GM23338 (cell line): ENCODE measurements around the gene NUDT4. TPM values are rescaled to one million over a fixed set of nuclear protein-coding genes. Genes with fewer than 3 reads are reported as not detected.

Experiments used
- ATAC-seq: fragments of 200-7000 bp; cut with Tn5 transposase; 3 replicates; pipeline ENCODE4 v1.9.1; 2020
- DNase-seq: peaks from one replicate; pipeline ENCODE4 v3.0.0-alpha.2; 2015; ENCODE audit warnings: low spot score
- H2AFZ ChIP-seq: fragments of 200-600 bp; sonication (generic); 2 replicates; pipeline ENCODE4 v1.8.0; 2016; ENCODE audit warnings: antibody characterized with exemption, mild to moderate bottlenecking, moderate library complexity
- H3F3A ChIP-seq: fragments of 200-600 bp; sonication (generic); replicated peaks from 2 replicates; pipeline ENCODE4 v1.8.0; 2017; ENCODE audit warnings: antibody characterized with exemption, mixed run types, low read depth
- H3K27ac ChIP-seq: fragments of 200-600 bp; sonication (generic); 2 replicates; pipeline ENCODE4 v1.6.1; 2016; ENCODE audit warnings: low read depth
- H3K27me3 ChIP-seq: fragments of 200-600 bp; sonication (generic); 2 replicates; pipeline ENCODE4 v1.8.0; 2016; ENCODE audit warnings: mild to moderate bottlenecking, mixed run types, moderate library complexity; ENCODE audit not compliant: insufficient read depth
- H3K36me3 ChIP-seq: fragments of 200-600 bp; sonication (generic); 2 replicates; pipeline ENCODE4 v1.8.0; 2016; ENCODE audit warnings: mild to moderate bottlenecking; ENCODE audit not compliant: insufficient read depth
- H3K4me1 ChIP-seq: fragments of 200-600 bp; sonication (generic); 2 replicates; pipeline ENCODE4 v1.8.0; 2016; ENCODE audit warnings: mild to moderate bottlenecking, moderate library complexity; ENCODE audit not compliant: insufficient read depth
- H3K4me2 ChIP-seq: fragments of 200-600 bp; sonication (generic); 2 replicates; pipeline ENCODE4 v1.7.1; 2017; ENCODE audit warnings: mixed run types
- H3K4me3 ChIP-seq: fragments of 200-600 bp; sonication (generic); 2 replicates; pipeline ENCODE4 v1.6.1; 2016; ENCODE audit warnings: mixed run types
- H3K79me2 ChIP-seq: fragments of 200-600 bp; sonication (generic); replicated peaks from 2 replicates; pipeline ENCODE4 v1.8.0; 2017; ENCODE audit warnings: mild to moderate bottlenecking; ENCODE audit not compliant: insufficient read depth
- H3K9me2 ChIP-seq: fragments of 200-600 bp; sonication (generic); 2 replicates; pipeline ENCODE4 v1.8.0; 2017; ENCODE audit not compliant: insufficient read depth
- H4K20me1 ChIP-seq: fragments of 200-600 bp; sonication (generic); replicated peaks from 2 replicates; pipeline ENCODE4 v1.8.0; 2017; ENCODE audit warnings: mild to moderate bottlenecking; ENCODE audit not compliant: insufficient read depth
- H3K27ac Mint-ChIP-seq: 2 replicates; pipeline ENCODE4 v1.8.0; 2020; ENCODE audit warnings: inconsistent platforms, mild to moderate bottlenecking, moderate library complexity, mixed read lengths
- H3K27me3 Mint-ChIP-seq: 3 replicates; pipeline ENCODE4 v1.8.0; 2022; ENCODE audit warnings: low read depth, mild to moderate bottlenecking, moderate library complexity, mixed read lengths, inconsistent platforms; ENCODE audit not compliant: insufficient read depth, poor library complexity
- H3K36me3 Mint-ChIP-seq: 3 replicates; pipeline ENCODE4 v1.8.0; 2021; ENCODE audit warnings: low read depth, mild to moderate bottlenecking, inconsistent platforms, moderate library complexity, mixed read lengths
- H3K4me1 Mint-ChIP-seq: 3 replicates; pipeline ENCODE4 v1.8.0; 2020; ENCODE audit warnings: mild to moderate bottlenecking, inconsistent platforms, mixed read lengths
- H3K4me3 Mint-ChIP-seq: 3 replicates; pipeline ENCODE4 v1.8.0; 2021; ENCODE audit warnings: moderate library complexity, mild to moderate bottlenecking, inconsistent platforms, mixed read lengths
- H3K9me3 Mint-ChIP-seq: 3 replicates; pipeline ENCODE4 v1.8.0; 2020; ENCODE audit warnings: moderate library complexity, mild to moderate bottlenecking, inconsistent platforms, mixed read lengths
- CREB1 ChIP-seq: fragments of 250-450 bp; sonication (Bioruptor Pico); IDR thresholded peaks from 2 replicates; pipeline ENCODE4 v1.5.0; 2020; ENCODE audit warnings: low read depth, mild to moderate bottlenecking, moderate library complexity
- JUNB ChIP-seq: IDR thresholded peaks from one replicate; pipeline ENCODE4 v1.6.1; 2016; ENCODE audit warnings: antibody characterized with exemption; ENCODE audit not compliant: unreplicated experiment
- STAT1 ChIP-seq: IDR thresholded peaks from one replicate; pipeline ENCODE4 v1.6.1; 2016; ENCODE audit warnings: antibody characterized with exemption; ENCODE audit not compliant: unreplicated experiment
- ZNF114 ChIP-seq: fragments of 250-450 bp; sonication (Bioruptor Pico); IDR thresholded peaks from 2 replicates; pipeline ENCODE4 v1.5.0; 2020; ENCODE audit warnings: mild to moderate bottlenecking, moderate library complexity
- ZNF331 ChIP-seq: fragments of 250-450 bp; sonication (Bioruptor Pico); IDR thresholded peaks from 2 replicates; pipeline ENCODE4 v1.5.0; 2020; ENCODE audit warnings: low read depth, mild to moderate bottlenecking, moderate library complexity
- polyA plus RNA-seq: library from polyadenylated mRNA; unstranded; fragments of >200 nt; fragmentation: Nextera tagmentation; extraction: Ambion mirVana; gene quantifications from 2 replicates; pipeline ENCODE4 v1.2.1, GENCODE V29; 2016
- total RNA-seq: library from RNA; depleted of rRNA; stranded (reverse); fragments of >200 nt; shearing (Covaris generic); gene quantifications from 2 replicates; pipeline ENCODE4 v1.2.3, GENCODE V29; 2014
- TF ChIP-seq, protein P1 (sequence below): IDR thresholded peaks from 2 replicates; pipeline ENCODE4 v1.6.1; 2016; ENCODE audit warnings: antibody characterized with exemption
- TF ChIP-seq, protein P2 (sequence below): IDR thresholded peaks from one replicate; pipeline ENCODE4 v1.6.1; 2018; ENCODE audit warnings: antibody characterized with exemption; ENCODE audit not compliant: unreplicated experiment
- TF ChIP-seq, protein P3 (sequence below), 2 experiments: fragments of 200-600 bp in 1 of 2; sonication (generic) in 1 of 2; conservative IDR thresholded peaks; 2 replicates each; pipeline versions ENCODE4 v1.5.1 to v1.6.1; 2016 to 2017; ENCODE audit warnings: antibody characterized with exemption in 2 of 2, low read depth in 2 of 2, mild to moderate bottlenecking in 2 of 2, moderate library complexity in 1 of 2

The NUDT4 gene
- total and polyA plus RNA-seq, 2 experiments from 2014 or later, result 32.3 to 67.2 TPM

DNA sequence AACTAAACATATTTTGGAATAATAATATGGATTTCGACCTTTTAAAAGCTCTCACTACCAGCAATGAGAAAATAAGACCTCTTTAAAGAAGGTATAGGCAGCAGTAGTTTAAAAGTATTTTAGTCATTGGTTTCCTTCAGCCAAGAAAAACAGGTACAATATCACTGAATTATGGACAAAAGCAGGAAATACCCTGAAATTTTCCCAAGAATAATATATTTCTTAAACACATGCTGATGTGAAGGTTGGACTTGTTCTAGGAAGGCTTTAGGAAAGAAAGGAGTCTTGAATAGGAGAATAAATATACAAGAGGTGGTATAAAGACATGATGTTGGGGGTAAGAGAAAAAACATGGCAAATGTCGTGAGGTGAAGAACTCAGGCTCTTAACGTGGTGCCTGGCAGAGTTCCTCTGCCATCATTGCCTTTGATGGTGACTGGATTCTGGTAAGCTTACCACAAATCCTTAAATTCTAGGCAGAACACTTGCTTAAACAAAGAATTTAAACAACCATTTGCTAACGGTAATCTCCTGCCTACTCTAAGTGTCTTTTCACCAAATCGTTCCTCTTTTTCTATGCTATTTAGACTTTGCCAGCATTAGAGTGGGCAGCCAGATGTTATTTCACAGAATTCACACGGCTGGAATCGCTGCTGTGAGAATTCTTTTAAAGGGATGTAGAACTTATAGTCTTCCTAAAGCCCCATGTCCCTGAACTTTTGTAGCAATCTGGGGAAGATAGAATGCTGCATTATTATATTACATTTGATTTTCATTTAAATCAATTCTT lies 11.9 kb upstream of the NUDT4 start:
- no peak overlapping the region for H3K4me3 ChIP-seq
- H3K4me1 ChIP-seq, result peaks cover 20% of the 10 kb centered on the region
- ATAC-seq (no peak), DNase-seq (no peak)
- H3F3A ChIP-seq, result no peaks in the 10 kb centered on the region
- H3K4me1 Mint-ChIP-seq, result peaks cover 17% of the 10 kb centered on the region
- H3K4me3 Mint-ChIP-seq, result no peak overlapping the region
- H4K20me1 ChIP-seq, result no peaks in the 10 kb centered on the region
- TF ChIP-seq ZNF114 (CRISPR knock-in tag) (no peak), STAT1 (no peak), CREB1 (CRISPR knock-in tag) (no peak), ZNF331 (CRISPR knock-in tag) (no peak), JUNB (no peak)
- TF ChIP-seq, protein P1, sequence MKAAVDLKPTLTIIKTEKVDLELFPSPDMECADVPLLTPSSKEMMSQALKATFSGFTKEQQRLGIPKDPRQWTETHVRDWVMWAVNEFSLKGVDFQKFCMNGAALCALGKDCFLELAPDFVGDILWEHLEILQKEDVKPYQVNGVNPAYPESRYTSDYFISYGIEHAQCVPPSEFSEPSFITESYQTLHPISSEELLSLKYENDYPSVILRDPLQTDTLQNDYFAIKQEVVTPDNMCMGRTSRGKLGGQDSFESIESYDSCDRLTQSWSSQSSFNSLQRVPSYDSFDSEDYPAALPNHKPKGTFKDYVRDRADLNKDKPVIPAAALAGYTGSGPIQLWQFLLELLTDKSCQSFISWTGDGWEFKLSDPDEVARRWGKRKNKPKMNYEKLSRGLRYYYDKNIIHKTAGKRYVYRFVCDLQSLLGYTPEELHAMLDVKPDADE, result no peak
- H3K27ac ChIP-seq, result no peak overlapping the region
- peaks cover 4% of the 10 kb centered on the region; the same call in 1 of the 3 replicates for H3K36me3 Mint-ChIP-seq
- no peak overlapping the region for H3K4me2 ChIP-seq
- H2AFZ ChIP-seq, result no peak overlapping the region
- H3K79me2 ChIP-seq, result no peaks in the 10 kb centered on the region
- 0 out of 3 replicates have a peak, but pooled peaks cover under 1% of the 10 kb centered on the region for H3K9me3 Mint-ChIP-seq
- no peak overlapping the region for H3K27ac Mint-ChIP-seq
- peaks cover 5% of the 10 kb centered on the region for H3K27me3 Mint-ChIP-seq
- H3K9me2 ChIP-seq, result no peaks in the 10 kb centered on the region
- no peaks in the 10 kb centered on the region for H3K27me3 ChIP-seq
- H3K36me3 ChIP-seq, result no peaks in the 10 kb centered on the region

DNA sequence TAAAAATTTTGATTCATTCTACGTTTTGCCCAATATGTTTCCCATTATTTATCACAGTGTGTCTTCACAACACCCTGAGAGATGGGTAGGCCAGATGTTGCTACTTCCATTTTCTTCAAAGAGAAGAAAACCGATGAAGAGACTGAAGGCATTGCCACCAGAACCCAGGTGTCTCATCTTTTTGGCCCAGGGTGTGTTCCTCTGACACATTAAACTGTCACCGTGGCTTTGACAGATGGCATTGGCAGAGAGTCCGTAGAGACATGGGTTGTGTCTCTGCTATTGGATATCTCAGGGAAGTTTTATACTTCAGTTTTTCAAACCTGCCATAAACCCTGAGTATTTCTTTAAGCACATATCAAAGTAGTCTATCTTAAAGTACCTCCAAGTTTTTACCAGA lies 11.3 kb upstream of the NUDT4 start:
- Histone ChIP-seq H2AFZ (no peak overlapping the region), H3K27ac (no peak overlapping the region), H3K9me2 (no peaks in the 10 kb centered on the region), H4K20me1 (no peaks in the 10 kb centered on the region), H3K4me3 (no peak overlapping the region), H3K36me3 (no peaks in the 10 kb centered on the region), H3K79me2 (no peaks in the 10 kb centered on the region), H3K4me1 (peaks cover 24% of the 10 kb centered on the region), H3K4me2 (no peak overlapping the region), H3K27me3 (no peaks in the 10 kb centered on the region), H3F3A (no peaks in the 10 kb centered on the region)
- no peak for DNase-seq
- Mint-ChIP-seq H3K9me3 (0 out of 3 replicates have a peak, but pooled peaks cover 3% of the 10 kb centered on the region), H3K4me1 (peaks cover 21% of the 10 kb centered on the region), H3K4me3 (no peak overlapping the region), H3K27ac (no peak overlapping the region), H3K36me3 (peaks cover 8% of the 10 kb centered on the region; the same call in 1 of the 3 replicates), H3K27me3 (peaks cover 5% of the 10 kb centered on the region)
- TF ChIP-seq, protein P2, sequence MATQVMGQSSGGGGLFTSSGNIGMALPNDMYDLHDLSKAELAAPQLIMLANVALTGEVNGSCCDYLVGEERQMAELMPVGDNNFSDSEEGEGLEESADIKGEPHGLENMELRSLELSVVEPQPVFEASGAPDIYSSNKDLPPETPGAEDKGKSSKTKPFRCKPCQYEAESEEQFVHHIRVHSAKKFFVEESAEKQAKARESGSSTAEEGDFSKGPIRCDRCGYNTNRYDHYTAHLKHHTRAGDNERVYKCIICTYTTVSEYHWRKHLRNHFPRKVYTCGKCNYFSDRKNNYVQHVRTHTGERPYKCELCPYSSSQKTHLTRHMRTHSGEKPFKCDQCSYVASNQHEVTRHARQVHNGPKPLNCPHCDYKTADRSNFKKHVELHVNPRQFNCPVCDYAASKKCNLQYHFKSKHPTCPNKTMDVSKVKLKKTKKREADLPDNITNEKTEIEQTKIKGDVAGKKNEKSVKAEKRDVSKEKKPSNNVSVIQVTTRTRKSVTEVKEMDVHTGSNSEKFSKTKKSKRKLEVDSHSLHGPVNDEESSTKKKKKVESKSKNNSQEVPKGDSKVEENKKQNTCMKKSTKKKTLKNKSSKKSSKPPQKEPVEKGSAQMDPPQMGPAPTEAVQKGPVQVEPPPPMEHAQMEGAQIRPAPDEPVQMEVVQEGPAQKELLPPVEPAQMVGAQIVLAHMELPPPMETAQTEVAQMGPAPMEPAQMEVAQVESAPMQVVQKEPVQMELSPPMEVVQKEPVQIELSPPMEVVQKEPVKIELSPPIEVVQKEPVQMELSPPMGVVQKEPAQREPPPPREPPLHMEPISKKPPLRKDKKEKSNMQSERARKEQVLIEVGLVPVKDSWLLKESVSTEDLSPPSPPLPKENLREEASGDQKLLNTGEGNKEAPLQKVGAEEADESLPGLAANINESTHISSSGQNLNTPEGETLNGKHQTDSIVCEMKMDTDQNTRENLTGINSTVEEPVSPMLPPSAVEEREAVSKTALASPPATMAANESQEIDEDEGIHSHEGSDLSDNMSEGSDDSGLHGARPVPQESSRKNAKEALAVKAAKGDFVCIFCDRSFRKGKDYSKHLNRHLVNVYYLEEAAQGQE, result no peak
- TF ChIP-seq, protein P1, result no peak
- TF ChIP-seq ZNF331 (CRISPR knock-in tag), result no peak
- TF ChIP-seq, protein P3, sequence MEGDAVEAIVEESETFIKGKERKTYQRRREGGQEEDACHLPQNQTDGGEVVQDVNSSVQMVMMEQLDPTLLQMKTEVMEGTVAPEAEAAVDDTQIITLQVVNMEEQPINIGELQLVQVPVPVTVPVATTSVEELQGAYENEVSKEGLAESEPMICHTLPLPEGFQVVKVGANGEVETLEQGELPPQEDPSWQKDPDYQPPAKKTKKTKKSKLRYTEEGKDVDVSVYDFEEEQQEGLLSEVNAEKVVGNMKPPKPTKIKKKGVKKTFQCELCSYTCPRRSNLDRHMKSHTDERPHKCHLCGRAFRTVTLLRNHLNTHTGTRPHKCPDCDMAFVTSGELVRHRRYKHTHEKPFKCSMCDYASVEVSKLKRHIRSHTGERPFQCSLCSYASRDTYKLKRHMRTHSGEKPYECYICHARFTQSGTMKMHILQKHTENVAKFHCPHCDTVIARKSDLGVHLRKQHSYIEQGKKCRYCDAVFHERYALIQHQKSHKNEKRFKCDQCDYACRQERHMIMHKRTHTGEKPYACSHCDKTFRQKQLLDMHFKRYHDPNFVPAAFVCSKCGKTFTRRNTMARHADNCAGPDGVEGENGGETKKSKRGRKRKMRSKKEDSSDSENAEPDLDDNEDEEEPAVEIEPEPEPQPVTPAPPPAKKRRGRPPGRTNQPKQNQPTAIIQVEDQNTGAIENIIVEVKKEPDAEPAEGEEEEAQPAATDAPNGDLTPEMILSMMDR (conservative IDR thresholded peaks at IDR 0.05; ENCODE audit: low read depth in 2 of 2), result no peak
- no peak for ATAC-seq
